GM21529 (cell line): ENCODE data around the gene KTN1.

Experiments
- ATAC-seq: cut with Tn5 transposase; IDR thresholded peaks from one replicate; pipeline ENCODE4 v1.9.1; 2021; ENCODE audit not compliant: unreplicated experiment

Gene KTN1

DNA sequence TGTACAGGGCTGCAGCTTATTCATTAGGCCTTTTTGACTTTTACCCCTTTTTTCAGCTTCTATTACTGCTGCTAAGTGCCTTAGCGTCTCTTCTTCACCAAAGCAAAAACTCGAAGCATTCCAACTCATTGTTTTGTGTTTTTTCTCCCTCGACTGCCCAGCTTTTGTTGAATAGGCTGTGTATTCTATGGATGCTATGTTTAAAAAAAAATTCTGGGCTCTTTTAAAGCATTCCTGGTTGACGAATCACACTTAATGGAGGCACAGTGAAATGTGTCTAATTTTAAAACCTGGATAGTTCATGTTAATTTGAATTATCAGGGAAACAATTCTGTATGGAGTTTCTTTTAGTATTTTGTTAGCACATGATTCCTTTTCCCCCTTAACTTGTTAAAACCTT lies 29.7 kb downstream of the KTN1 start:
- ATAC-seq = no peak

DNA sequence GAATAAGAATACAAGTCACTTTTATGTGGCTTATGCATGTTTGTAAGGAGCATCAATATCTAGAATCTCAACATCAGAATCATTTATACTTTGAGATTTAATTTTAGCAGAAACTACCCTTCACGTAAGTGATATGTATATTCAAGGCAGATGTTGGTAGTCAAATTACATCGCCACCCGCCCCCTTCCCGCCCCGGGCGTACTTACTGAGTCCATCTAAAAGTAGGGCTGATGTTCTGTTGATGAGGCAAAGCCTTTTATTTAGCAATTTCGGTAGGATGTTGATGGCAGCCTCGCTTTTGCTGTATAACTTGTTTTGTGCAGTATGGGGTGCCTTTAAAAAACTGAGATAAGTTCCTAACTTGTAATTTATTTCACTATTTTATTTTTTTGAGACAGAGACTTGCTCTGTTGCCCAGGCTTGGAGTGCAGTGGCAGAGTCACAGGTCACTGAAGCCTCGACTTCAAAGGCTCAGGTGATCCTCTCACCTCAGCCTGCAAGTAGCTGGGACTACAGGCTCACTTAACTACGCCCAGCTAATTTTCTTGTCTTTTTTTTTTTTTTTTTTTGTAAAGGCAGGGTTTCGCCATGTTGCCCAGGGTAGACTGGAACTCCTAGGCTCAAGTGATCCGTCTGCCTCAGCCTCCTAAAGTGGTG lies 30.8 kb downstream of the KTN1 start:
- ATAC-seq = no peak

DNA sequence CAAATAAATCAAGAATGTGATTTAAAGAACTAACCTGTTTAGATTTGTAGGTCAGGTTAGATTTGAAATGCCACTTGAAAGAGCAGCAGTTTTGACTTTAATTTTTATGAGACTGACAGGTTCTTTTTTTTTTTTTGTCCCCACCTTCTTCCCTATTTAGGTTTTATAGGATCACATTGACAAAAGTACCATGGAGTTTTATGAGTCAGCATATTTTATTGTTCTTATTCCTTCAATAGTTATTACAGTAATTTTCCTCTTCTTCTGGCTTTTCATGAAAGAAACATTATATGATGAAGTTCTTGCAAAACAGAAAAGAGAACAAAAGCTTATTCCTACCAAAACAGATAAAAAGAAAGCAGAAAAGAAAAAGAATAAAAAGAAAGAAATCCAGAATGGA lies 31.9 kb downstream of the KTN1 start:
- no peak for ATAC-seq

DNA sequence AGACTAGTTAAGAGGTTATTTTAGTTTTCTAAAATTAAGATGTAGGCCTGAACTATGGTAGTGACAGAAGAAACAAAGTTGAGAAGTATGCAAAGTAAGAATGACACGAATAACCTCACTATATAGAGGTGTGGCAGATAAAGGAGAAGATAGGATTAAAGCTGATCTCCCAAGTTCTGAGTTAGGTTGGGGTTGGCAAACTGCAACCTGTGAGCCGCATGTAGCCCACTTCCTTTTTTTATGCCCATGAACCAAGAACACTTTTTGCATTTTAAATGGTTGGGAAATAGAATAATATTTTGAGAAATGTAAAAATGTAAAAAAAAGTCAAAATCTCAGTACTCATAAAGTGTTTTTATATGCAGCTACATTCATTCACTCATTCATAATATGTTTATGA lies 34.3 kb downstream of the KTN1 start:
- ATAC-seq = no peak

DNA sequence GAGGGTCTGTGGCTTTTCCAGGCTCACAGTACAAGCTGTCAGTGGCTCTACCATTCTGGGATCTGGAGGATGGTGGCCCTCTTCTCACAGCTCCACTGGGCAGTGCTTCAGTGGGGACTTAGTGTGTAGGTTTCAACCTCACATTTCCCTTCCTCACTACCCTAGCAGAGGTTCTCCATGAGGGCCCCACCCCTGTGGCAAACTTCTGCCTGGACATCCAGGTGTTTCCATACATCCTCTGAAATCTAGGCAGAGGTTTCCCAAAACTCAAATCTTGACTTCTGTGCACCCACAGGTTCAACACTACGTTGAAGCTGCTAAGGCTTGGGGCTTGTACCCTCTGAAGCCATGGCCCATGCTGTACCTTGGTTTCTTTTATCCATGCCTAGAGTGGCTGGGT lies 40.3 kb downstream of the KTN1 start:
- ATAC-seq = no peak

DNA sequence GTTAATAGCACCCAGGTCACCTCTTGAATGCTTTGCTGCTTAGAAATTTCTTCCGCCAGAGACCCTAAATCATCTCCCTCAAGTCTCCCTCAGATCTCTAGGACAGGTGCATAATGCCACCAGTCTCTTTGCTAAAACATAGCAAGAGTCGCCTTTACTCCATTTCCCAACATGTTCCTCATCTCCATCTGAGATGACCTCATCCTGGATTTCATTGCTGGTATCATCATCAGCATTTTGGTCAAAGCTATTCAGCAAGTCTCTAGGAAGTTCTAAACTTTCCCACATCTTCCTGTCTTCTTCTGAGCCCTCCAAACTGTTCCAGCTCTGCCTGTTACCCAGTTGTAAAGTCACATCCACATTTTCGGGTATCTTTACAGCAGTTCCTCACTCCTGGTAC lies 41.0 kb downstream of the KTN1 start:
- no peak for ATAC-seq

DNA sequence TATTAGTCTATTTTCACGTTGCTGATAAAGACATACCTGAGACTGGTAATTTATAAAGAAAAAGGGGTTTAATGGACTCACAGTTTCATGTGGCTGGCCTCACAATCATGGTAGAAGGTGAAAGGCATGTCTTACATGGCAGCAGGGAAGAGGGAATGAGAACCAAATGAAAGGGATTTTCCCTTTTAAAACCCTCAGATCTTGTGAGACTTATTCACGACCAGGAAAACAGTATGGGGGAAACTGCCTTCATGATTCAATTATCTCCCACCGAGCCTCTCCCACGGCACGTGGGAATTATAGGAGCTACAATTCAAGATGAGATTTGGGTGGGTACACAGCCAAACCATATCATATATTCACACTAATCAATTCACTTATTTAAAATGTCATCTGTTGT lies 41.4 kb downstream of the KTN1 start:
- no peak for ATAC-seq

DNA sequence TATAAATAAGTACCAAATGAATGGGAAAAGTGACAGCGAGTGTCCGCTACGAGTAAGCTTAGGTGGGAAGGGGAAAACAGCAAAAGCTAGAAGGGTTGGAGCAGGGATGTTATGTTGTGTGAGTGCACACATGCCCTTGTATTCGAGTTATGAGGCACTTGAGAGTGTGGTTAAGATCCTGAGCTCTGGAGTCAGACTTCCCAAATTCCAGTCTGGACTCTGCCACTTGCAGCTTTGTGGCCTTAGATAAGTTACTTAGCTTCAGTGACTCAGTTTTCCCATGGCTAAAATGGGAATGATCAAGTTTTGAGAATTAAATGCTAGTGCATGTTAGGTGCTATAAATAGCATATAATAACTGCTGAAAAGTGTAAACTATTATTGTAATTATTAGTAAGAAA lies 44.9 kb downstream of the KTN1 start:
- ATAC-seq = no peak

DNA sequence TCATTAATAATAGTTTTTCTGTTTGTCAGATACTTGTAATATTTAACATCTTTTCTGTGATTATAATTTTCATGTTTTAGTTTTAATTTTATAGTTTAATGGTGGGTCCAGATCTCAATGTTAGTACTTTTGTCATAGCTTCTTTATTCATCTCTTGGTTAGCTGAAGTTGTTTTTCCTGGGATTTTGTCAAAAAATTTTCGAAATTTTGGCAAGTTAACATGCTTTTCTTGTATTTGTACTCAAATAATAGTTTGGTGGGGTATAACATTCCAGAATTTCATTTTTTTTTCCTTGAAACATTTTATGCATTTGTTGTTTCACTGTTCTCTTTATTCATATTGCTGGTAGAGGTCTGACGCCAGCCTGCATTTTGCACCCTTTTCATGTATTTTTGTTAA lies 45.5 kb downstream of the KTN1 start:
- no peak for ATAC-seq

DNA sequence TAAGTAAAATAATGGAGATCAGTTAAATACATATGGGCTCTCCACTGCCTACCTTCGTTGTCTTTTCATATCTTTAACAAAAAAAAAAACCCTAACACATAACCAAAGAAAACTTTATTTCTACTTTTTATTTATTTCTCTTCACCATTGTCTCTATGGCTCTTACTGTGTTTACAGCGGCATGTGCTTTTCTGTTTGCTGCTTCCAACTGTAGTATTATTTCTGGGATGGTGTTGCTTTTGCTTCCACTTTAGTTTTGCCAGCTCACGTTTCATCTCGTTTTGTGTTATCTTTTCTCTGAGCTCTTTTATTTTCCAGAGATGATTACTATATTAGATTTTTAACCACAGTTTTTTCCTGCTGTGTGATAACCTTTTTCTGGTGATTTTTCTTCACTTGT lies 46.1 kb downstream of the KTN1 start:
- ATAC-seq = no peak

DNA sequence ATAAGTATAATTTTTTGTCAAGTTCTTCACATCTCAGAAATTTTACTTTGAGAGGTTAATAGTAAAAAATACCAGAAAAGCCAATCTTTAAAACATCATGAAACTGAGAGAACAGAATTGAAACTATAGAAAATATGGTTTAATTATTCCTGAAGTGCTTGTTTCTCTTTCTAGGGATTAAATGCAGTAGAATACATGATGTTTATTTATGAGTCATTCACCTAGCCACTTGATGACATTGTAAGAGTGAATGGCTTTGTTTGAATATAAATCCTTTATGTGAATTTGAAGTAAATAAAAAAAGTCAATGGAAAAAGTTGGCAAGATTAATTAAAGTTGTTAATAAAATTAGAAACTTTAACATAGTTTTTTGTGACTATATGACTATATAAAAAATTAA lies 48.4 kb downstream of the KTN1 start:
- no peak for ATAC-seq

DNA sequence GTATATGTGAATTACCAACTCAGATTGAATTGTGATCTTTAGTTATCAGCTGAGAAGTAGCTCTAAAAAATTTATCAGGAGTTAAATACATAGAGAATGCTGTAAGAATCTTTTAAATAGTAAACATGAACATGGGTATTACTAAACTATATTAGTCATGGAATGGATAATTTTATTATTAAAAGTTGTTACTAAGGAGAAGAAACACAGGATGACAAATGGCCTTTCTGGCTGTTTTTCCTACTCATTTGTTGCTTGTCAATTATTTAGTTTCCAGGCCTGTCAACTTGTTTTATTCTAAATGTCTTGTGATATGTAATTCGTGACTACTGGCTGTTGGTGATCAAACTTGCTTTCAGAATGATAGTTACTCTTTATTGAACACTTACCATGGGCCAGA lies 58.7 kb downstream of the KTN1 start:
- ATAC-seq = no peak

DNA sequence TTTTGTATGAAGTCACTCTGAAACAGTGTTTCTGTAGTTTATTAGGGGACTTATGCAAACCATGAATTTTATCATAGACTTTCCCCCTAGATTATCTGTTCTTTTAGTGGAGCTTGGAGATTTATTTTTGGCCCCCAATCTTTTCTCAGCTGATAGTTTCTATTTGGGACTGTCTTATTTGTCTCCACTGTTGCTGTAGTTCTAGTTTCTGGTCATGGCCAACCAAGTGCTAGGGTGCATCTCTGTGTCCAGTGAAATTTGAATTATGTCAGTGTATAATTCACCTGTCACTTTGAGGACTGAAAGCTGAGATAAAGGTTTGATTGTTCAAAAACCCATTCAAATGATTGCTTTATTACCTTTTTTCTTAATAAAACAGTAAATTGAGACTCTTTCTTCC lies 61.3 kb downstream of the KTN1 start:
- no peak for ATAC-seq

DNA sequence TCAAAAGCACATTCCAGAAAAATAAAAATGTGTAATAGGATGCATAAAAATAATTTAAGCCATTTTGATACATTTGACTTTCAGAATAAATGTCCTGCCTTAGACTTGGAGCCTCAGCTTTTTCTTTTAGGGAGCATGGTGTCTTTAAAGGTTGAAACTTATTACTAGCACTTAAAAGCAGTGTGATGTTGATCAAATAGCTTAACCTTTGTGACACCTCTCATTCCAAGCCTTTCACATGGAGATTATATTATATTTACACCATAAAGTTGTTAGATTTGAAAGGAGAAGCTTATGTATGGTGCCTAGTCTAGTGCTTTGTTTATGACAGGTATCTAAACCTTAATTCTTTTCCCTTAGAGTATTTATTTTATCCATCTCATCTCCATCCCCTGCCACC lies 61.9 kb downstream of the KTN1 start:
- no peak for ATAC-seq

DNA sequence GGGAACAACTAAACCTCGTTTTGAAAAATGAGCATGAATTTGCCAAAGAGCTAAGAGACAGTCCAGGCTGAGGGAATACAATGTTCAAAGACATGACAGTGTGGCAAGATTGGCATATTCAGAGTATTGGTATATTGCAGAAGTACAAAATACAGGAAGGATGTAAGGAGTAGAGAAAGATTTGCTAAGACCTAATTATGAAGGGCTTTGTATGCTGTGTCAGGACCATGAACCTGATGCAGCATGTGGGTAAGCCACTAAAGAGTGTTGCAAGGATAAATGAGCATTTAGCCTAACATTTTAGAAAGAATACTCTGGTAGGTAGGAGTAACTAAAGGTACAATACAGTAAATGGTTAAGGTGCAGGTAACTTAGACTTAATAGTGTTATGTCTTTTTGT lies 65.1 kb downstream of the KTN1 start:
- no peak for ATAC-seq

DNA sequence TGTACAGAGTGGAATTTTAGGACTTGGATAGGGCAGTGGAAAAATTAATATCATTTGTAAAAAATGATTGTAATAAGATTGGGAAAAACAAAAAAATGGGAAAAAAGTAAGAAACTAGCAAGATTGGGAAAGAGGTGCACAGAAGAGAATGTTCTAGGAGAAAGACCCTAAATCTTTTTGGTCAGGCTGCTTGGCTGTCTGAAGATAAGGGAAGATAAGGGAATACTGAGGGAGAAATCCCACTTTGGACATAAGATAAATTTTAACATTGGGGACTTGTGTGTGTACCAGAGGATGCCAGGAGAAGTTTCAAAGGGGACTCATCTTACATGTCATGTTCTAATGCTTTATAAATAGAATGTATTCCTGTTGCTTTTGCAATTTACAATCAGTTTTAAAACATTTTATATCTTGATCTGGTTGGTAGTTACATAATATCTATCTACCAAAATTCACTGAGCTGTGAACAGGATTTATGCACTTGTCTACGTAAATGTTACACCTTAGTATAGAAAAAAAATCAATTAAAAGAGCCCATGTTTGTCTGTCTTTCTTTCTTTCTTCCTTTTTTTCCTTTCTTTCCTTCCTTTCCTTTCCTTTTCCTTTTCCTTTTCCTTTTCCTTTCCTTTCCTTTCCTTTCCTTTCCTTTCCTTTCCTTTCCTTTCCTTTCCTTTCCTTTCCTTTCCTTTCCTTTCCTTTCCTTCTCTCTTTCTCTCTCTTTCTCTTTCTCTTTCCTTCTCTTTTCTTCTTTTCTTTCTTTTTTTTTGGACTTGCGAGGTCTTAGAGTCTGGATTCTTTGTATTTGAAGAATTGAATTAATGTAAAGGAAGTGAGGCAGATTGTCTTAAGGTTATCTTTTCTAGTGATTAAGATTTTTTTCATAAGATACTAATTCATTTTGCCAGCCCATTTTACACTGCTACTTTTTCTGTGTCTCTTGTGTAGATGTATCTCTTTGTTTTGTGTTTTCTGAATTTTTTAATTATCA lies 66.1 kb downstream of the KTN1 start:
- no peak for ATAC-seq

DNA sequence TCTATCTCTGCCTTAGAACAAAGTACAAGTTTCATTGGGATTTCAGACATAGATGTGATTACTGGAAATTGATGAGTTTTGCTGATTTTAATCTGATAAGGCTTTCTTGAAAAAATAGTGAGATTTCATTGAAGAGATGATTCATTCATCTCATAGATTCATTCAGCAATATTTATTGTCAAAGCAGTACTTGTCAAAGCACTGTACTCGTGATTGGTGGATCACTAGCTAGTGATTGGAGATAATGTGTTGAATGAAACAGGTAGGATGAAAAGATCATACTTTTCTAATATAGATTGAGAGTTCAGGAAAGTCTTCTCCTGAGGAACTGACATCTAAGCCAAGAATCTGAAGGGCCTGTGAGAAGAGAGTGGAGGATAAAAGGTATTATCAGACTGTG lies 71.0 kb downstream of the KTN1 start:
- ATAC-seq = no peak

DNA sequence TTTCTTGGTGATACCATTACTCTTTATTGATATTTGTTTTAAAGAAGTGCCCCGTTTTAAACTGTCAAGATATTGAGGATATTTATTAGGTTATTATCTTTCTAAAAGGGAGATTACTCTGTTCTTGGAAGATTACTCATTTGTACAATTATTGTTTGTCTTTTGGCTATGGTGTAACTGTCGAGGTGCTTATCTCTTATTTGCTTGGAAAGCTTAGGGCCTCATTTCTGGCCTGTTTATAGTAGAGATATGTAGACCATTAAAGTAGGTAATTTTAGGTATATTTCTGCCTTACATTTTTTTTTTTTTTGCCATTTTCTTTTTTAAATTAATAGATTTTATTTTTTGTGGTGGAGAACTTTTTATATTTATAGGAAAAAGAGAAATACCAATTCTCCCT lies 74.2 kb downstream of the KTN1 start:
- no peak for ATAC-seq

DNA sequence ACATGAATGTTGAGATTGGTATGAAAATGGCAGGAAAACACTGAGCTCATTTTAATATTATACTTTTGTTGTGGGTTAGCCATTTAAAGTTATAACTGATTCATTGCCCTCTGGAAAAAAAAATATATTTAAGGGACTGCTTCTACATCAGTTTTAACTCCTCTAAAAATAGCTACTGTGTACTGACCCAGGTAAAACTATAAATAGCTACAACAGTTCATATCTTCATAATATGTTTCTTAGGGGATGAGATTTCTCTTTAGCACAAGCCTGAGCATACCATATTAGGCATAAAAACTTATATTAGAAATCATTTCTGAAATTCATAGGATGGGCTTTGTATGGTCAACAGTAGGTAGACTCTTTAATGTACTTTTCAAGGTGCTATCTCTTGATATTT lies 81.0 kb downstream of the KTN1 start:
- no peak for ATAC-seq

DNA sequence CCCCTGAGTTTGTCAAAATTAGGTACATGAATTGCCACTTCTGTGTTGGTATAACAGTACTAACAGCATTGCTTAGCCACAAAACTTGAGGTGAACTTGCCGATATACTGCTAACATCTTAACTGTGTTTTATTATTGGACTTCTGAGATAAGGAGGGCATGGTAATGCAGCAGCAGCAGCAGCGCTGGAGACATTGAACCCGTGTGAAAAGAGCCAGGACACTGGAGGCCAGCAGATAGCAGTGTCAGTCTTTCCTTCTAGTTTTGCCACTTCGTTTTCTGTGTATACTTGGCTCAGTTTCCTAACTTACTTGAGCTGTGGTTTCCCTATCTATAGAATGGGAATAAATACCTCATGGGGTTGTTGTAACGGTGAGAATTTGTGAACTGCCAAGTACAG lies 82.7 kb downstream of the KTN1 start:
- ATAC-seq = no peak

DNA sequence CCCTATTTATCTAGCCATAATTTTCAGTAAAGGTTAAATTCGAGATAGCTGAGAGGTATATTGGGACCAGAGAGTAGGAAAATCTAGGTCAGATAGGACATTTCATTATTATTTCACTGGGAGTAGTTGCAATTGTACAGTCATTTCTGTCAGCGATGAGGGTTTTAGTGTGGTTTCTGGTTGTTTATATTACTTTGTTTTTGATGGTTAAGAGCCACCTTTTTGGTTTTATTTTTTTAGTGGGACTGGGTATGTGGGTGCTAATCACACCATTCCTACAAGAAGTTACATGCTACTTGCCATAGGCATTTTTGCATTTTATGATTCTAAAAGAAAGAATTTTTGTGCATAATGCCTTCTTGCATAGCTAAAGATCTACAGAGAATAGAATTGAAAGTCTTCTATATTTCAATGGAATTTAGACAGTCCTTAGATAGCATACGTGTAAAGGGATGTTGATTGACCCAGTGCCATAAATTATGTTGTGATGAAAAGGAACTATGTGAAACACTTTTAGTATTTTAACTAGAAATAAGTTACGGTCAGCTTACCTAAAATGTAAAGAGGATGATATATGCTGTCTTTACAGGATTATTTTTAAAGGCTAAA lies 85.2 kb downstream of the KTN1 start:
- peak; percentile 66 for ATAC-seq

DNA sequence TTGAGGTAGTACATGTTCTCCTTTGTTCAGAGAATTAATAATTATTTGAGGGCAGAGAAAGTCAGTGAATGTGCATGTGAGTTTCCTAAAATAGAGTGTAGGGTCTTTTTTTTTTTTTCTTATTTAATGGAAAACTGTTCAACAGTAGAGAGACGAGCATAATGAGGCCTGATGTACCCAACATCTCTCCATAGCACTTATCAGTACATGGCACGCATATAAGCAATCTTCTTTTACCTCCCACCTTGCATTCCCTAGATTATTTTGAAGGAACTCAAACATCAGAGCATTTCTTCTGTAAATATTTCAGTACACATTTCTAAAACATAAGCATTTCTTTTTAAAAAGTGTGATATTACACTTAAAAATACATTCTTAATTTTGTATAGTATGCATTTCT lies 87.8 kb downstream of the KTN1 start:
- no peak for ATAC-seq
